ENCODE measurements around the gene STK32C.

- TF ChIP-seq CTCF (IDR thresholded peaks at IDR 0.05; ENCODE audit: insufficient read depth, low read length) (no peak), GABPA (IDR thresholded peaks at IDR 0.05; ENCODE audit: low read depth) (no peak), POLR2AphosphoS5 (IDR thresholded peaks at IDR 0.05; ENCODE audit: low read depth) (no peak), REST (IDR thresholded peaks at IDR 0.05; ENCODE audit: insufficient replicate concordance, low read depth) (no peak)
Observed at GRCh38 chr10:132223611-132224342, 84.0 kb downstream of the STK32C start.
